Measurements from ENCODE around the gene DENND1C.

DNA sequence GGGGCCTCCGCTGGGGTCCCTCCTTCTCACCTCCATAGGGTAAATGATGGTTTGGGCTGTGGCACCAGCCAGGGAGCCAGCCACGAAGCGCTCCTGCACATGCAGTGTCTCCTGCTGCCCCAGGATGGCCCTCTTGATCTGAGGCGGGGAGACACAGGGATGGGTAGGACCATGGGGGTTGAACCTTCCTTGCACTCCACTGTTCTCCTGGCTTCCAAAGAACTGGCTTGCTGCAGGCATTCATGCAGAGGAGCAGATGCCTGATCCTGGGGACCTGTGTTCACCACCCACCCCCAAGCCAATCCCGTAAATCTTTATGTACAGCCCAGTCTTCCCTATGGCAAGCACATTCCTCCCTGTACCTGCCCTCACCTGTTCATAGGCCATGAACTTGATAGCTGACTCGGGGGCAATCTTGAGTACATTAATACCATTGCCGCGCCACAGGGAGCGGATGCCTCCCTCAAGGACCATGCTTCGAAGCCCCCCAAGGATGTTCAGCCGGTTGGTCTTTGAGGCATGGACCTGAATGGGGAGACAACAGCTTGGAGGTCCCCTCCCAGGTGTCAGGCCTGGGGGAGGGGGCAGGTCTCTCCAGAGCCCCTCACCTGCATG, 27.5 kb downstream of the DENND1C start:
- TF ChIP-seq, protein P1, sequence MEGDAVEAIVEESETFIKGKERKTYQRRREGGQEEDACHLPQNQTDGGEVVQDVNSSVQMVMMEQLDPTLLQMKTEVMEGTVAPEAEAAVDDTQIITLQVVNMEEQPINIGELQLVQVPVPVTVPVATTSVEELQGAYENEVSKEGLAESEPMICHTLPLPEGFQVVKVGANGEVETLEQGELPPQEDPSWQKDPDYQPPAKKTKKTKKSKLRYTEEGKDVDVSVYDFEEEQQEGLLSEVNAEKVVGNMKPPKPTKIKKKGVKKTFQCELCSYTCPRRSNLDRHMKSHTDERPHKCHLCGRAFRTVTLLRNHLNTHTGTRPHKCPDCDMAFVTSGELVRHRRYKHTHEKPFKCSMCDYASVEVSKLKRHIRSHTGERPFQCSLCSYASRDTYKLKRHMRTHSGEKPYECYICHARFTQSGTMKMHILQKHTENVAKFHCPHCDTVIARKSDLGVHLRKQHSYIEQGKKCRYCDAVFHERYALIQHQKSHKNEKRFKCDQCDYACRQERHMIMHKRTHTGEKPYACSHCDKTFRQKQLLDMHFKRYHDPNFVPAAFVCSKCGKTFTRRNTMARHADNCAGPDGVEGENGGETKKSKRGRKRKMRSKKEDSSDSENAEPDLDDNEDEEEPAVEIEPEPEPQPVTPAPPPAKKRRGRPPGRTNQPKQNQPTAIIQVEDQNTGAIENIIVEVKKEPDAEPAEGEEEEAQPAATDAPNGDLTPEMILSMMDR (IDR thresholded peaks at IDR 0.05 in 4 of 5, conservative IDR thresholded peaks at IDR 0.05 in 1 of 5) = no peak
- no peak for TF ChIP-seq POLR2A (IDR thresholded peaks at IDR 0.05)

All from gastrocnemius medialis (tissue), 4 donors.